GM18505 (cell line): ENCODE data around the gene SLC6A9.

Experiments
- ATAC-seq: cut with Tn5 transposase; IDR thresholded peaks from one replicate; pipeline ENCODE4 v1.9.1; 2021; ENCODE audit not compliant: unreplicated experiment
- POLR2A ChIP-seq: IDR thresholded peaks from 4 replicates; pipeline ENCODE4 v1.6.1; 2011; ENCODE audit warnings: borderline replicate concordance; ENCODE audit not compliant: insufficient read depth, insufficient read length; ENCODE audit errors: extremely low read depth

SLC6A9 gene

DNA sequence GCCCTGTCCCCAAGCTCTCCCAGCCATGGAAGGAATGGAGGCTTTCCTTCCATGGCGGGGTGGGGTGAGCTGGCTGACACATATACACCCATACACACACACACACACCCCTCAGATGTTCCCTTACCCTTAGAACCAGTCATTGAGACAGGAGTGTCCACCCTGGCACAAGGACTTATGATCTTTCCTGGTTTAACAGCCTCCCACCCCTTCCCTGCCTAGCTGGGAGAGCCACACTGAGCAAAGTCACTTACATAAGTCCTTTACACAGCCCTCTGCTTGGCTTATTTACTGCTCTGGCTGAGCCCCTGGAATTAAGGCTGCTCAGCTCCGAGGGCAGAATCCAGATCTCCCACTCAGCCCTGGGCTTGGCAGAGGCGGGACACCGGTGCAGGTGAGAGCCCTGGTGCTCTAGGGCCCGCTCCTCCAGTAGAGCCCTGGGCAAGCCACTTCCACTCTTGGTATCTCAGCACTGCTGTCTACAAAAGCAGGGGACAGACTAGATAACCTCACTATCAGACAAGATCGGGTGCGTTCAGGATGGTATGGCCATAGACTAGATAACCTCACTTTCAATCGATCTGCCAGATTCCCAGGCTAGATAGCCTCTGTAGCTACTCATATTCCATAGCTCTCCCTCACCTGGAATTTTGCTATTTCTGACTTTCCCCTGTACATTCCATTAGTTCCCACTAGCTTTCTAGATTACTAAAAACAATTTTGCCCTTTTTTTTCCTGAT is 16.7 kb downstream of the SLC6A9 start:
- TF ChIP-seq POLR2A, result no peak
- no peak for ATAC-seq

DNA sequence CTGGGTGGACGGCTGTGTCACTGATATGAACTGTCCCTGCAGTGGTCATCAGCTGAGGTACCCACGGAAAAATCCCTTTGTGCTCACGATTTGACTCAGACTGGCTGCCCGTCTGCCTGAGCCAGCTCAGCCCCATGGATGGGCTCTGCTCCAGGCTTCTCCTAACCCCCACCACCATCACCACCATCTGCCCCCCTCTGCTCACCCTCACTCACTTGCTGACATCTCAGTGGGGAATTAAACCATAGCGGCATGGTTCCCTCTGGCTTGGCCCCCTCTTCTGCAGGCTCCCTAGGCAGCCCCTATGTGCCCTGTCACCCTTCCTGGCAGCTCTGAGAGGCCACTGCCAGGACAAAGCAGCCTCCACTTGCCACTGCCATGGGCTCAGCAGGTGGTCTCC is 17.3 kb downstream of the SLC6A9 start:
- TF ChIP-seq POLR2A, result no peak

DNA sequence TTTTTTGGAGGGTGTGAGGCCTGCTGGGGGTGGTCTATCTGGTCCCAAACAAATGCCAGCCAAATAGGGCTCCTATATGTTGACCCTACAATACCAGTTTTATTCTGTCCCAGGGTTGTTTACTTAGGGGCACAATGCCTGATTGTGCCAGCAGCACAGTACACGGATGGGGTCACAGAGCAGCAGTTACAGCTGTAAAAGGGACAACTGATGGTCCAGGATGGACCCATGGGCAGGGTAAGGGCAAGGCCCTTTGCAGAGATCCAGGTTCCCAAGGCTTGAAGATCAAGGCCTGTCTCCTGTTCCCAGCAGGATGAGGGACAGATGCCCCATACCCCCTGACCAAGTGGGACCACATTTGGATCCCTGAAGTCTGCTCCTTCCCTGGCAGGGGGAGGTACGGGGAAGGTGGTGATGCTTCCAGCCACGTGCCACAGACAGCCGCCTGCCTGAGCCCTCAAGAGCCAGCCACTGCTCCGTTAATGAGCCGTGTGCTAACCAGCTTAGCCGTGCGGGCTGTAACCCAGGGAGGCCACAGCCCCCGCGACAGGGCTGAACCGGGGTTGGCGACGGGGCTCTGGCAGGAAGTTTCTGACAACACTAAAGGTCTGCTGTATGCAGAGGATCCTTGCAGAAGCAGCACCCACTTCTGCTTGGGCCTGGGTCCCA is 18.2 kb downstream of the SLC6A9 start:
- no peak for TF ChIP-seq POLR2A
- ATAC-seq, result no peak

More for the DNA sequence above, 17.3 kb downstream of the SLC6A9 start:
- ATAC-seq, result no peak

DNA sequence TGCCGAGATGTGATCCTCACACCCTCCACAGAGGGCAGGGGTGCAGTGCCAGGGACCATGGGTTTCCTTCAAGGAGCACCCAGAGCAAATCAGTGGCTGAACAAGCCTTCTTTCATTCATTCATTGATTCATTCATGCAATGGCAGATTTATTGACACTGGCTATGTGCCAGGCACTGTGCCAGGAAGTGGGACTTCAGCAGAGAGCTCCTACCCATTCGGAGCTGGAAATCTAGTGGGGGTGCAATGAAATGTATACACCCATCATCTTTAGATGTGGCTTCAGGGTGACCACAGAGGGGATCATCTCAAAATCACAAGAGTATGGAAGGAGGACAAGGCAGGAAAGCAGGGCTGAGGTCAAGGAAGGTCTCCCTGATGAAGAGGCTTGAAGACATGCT is 18.9 kb downstream of the SLC6A9 start:
- no peak for ATAC-seq
- TF ChIP-seq POLR2A, result no peak

DNA sequence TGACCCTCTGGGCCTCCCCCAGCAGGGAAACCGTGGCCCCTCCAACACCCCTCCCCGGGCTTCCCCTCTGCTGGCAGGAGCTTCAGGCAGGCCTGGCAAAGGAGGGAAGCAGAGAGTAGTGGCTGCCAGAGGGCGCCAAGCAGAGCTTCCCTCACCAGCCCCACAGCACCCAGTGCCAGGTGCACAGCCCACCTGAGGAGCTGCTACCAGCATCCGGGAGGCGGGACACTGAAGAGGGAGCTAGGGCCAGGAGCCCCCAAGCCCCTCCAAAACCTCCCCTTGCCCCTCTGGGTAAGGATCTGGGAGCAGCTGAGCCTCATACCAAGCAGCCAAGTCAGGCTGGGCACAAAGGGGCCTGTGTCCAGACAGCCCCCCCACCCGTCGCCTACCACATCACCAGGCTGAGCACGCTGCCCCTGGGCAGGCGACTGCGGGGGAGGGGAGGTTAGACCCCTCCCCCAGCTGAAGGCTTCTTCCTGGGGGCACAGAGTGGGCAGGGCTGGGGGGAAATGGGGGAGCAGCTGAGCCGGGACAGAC is 20.3 kb downstream of the SLC6A9 start:
- TF ChIP-seq POLR2A, result no peak
- no peak for ATAC-seq

DNA sequence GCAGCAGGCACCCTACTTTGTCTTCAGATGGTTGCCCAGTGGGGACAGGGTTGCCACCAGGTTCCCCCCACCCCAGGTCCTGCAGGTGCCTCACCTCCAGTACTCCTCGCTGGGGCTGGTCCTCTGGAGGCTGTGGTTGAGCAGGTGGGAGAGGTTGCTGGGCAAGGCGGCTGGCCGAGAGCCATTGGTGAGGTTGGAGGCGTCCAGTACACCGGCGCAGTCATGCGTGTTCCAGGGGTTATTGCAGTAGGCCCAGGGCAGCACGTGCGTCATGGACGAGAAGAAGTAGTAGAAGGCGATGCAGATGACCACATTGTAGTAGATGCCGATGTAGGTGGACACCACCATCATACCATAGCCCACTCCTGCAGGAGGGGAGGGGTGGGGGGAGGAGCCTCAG is 23.0 kb downstream of the SLC6A9 start:
- no peak for TF ChIP-seq POLR2A
- ATAC-seq, result no peak

DNA sequence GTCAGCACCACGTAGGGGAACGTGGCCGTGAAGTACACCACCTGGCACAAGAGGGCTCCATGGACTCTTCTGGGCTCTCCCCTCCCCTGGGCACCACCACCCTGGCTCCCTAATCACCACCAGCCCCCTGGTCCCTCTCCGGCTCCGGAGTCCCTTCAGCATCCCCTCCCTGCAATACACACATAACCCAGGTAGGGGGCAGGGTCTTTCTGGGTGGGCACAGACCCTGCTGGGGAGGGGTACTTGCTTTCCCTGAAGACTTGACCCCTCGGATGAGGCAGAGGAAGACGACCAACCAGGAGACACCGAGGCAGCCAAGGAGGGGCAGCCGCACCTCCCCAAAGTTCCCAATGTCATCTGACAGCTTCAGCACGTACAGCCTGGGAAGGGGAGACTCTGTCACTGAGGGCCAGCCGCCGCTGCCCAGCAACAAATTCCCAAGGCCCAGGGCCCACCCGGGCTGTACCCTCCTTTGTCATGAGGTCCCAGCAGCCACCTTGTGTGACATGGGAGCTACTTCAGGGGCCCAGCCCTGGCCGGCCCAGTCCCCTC is 28.6 kb downstream of the SLC6A9 start:
- no peak for TF ChIP-seq POLR2A
- ATAC-seq, result no peak

DNA sequence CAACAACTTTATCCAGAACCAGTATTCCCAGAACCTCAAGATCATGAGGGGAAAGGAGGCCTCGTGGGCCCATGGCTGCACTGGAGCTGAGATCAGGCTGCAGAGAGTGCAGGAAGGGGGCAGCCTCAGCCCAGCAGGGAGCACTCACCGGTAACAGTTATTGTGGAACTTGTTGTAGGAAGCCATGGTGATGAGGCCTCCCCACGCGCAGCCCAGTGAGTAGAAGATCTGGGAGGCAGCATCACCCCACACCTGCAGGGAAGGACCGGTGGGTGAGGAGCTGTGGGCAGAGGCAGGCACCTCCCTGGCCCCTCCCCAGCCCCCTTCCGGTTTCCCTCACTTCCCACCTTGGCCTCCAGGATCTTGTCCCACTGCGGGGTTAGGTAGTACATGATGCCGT is 29.1 kb downstream of the SLC6A9 start:
- TF ChIP-seq POLR2A, result no peak
- no peak for ATAC-seq

DNA sequence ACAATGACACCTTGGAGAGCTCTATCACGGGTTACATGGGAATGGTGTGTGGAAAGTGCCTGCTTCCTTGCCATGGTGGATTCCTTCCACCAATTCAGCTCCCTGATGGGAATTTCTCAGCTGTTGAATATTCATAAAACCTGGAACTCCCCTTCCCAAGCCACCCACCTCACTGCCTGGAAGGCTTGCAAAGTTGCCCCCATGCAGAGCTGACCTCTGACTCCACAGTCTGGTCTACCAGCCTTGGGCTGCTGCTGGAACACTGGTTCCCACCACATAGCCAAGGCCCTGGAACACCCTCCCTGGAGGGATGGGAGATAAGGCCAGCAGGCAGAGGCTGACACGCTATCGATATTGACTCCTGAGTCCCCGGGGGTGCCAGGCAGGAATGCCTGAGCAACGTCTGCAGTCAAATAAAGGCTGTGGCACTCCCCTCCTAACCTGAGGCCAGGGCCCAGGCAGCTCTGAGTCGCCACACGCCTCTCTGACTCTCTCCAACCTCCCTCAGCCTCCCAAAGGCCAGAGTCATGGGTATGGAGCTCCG is 31.1 kb downstream of the SLC6A9 start:
- ATAC-seq, result no peak
- no peak for TF ChIP-seq POLR2A

DNA sequence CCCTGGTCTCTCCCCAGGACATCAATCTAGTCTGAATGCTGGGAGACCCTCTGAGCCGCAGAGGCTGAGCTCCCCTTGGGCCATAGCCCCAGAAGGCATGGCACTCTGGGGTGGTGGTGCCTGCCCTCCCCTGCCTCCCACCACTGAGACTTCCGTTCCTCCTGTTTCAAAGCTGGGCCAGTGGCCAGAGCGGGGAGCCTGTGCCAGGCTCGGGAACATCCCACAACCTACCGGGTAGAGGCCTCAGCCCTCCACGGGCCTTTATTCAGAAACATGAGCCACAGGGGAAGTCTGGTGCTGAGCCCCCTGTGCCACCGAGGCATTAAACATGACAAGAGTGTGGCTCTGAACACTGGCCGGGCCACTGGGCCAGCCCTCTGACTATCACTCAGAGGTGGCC is 31.8 kb downstream of the SLC6A9 start:
- no peak for TF ChIP-seq POLR2A
- ATAC-seq, result no peak

DNA sequence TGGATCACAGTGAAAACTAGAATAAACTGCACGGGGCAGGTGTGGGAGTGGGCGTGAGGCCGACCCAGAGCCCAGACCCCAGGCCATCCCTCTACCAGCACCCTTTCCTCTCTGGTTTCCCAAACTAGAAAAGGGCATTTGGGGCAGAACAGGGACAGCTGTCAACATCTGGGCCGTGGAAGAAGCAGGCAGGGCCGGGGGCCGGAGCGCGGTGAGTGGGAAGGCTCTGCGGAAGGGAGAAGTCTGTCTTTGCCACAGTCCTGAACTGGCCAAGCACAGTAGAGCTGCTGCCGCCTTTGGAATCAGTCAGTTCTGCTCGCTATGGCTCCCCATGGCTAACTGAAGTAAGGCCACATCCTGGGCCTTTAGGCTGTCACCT is 33.3 kb downstream of the SLC6A9 start:
- no peak for ATAC-seq
- TF ChIP-seq POLR2A, result no peak

DNA sequence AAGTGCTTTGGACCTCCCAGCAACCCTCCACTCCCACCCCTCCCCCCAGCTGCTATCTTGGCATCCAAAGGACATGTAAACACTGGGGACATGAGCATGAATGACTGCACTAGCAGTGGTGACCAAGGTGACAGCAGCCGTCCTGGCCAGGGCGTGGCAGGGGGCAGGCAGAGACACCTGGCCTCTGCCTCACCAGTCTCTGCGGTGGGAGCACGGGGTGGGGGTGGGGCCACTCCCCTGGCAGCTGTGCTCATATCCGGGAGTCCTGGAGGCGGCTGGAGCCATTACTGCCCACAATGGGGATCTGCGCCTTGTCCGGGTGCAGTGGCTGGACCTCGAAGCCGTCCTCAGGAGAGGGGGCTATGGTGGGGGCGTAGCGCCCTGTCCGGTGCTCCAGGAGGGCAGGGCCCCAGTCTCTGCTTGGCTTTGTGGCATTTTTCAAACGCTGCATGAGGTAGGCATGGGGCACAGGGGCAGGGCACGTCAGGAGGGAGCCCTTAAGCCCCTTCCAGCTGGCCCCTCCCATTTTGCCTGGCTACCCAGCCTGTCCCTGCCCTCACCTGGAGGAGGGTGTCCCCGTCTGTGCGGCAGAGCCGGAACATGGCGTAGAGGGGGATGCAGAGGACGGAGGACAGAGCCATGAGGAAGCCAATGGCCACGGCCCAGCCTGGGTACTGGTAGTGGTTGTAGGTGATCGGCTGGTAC is 33.8 kb downstream of the SLC6A9 start:
- no peak for ATAC-seq
- no peak for TF ChIP-seq POLR2A

DNA sequence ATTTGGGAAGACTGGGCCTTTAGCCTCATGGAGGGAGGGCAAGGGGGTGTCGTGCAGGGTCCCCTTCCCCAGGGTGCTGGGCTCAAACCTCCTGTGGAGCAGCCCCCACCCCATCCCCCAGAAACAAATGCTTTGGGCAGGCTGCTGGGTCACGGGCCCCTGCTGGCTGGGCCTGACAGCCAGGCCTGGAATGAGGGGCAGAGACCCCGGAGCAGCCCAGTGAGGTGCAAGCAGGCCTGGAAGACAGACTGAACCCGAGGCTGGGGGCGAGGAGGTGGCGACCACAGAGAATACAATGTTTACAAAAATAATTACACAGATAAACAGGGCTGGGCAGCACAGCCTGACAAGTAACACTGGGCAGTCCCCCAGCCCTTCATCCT is 34.5 kb downstream of the SLC6A9 start:
- no peak for TF ChIP-seq POLR2A
- ATAC-seq, result no peak
